Mesenteric fat pad (tissue), 1 donor: Measurements from ENCODE around the gene KCNQ2. TPM values are rescaled to one million over a fixed set of nuclear protein-coding genes. Genes with fewer than 3 reads are reported as not detected.

ENCODE experiments used
- DNase-seq: peaks from one replicate; pipeline ENCODE4 v3.0.0-alpha.2; 2020; ENCODE audit warnings: low spot score
- total RNA-seq: library from RNA; stranded (reverse); fragmentation: NEBNext Ultra II Directional; extraction: Animal tissue kit (Norgen Biotek cat#: 25700); gene quantifications from one replicate; pipeline ENCODE4 v1.2.1, GENCODE V29; 2021
- donor health status: DM: yes; HTN: yes; CAD: no.

KCNQ2 gene
- total RNA-seq, 1 donor from 2014 or later, result not detected

DNA sequence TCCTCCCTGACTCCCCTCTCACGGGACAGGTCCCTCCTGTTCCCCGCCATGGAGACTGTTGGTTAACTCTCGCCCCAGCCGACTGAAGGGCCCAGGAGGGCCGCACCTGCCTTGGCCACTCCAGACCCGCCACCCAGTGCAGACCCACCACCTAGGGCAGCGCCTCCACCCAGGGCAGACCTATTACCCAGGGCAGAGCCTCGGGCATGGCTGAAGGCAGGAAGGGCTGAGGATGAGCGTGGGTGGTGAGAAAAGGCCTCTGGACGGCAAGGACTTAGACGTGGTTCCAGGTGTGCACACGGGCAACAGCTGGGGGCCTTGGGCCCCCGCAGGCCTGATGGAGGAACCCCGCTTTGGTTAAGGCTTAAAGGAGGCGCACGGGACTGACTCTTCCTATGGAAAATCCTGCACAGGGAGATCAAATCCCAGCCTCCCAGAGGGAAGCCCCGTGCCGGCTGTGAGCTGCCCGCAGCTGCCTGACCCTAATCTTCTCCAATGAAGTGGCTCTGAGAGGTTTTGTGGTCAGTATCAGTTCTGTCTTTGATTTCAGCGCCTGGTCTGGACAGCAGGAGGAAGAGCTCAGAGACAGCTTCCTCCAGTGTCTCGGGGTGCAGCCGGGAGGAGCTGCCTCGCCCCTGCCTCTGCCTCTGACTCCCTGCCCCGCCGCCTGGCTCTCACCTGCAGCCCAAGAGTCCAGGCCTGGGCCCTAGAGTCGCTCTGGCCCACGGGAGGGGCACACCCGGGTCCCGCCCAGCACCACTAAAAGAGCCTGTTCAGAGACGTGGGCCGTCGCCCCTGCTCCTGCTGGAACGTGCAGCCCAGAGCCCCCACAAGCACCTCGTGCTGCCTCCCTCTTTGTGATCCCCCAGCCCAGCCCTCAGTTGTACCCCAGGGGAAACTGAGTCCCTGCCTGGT lies 99.2 kb downstream of the KCNQ2 start:
- no peak for DNase-seq

DNA sequence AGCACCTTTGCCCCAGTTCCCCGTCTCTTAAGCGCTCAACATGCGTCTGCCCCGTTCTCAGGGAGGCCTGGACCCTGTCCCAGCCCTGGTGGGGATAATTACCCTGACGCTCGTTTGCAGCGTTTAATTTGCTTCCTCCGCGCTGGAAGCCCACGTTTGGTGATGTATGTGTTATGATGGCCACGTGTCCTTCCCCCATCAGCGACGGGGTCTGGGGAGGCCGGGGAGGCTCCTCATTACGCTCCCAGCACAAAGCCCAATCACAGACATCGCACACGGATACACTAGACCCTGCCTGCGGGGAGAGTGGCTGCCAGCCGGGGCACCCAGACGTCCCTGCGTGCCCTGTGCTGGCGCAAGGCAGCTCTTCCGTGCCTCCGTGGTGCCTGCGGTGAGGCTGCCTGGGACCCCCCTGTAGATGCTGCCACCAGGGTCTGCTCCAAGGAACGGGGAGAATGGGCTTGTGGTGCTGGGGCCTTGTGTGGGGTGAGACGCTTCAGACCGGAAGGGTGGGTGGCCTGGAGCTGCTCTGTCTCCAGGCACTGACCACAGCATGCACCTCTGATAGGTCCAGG lies 101.1 kb downstream of the KCNQ2 start:
- no peak for DNase-seq

DNA sequence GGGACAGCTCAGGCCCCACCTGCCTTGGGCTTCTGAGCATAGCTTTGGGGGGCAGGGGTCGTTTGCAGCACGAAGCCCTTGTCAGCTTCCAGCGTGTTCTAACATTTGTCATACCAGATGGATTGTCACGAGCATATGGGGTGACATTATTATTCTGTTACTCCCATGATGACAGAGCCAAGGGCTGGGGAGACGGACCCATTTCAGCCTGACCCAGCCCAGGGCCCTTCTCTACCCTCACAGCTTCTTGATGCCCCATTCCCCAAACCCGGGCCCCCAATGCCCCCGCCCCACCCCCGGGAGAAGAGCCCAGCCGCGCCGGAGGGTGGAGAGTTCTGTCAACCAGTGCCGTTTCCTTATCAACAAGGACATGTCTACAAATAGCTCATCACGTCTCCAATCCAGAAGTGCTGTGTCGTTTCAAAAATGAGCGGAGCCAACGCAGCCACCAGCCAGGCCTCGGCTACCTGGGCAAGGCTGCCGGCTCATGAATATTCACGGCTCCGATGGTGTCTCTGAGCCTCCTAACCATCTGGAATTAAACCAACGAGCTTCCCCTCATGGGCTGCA lies 101.8 kb downstream of the KCNQ2 start:
- no peak for DNase-seq

DNA sequence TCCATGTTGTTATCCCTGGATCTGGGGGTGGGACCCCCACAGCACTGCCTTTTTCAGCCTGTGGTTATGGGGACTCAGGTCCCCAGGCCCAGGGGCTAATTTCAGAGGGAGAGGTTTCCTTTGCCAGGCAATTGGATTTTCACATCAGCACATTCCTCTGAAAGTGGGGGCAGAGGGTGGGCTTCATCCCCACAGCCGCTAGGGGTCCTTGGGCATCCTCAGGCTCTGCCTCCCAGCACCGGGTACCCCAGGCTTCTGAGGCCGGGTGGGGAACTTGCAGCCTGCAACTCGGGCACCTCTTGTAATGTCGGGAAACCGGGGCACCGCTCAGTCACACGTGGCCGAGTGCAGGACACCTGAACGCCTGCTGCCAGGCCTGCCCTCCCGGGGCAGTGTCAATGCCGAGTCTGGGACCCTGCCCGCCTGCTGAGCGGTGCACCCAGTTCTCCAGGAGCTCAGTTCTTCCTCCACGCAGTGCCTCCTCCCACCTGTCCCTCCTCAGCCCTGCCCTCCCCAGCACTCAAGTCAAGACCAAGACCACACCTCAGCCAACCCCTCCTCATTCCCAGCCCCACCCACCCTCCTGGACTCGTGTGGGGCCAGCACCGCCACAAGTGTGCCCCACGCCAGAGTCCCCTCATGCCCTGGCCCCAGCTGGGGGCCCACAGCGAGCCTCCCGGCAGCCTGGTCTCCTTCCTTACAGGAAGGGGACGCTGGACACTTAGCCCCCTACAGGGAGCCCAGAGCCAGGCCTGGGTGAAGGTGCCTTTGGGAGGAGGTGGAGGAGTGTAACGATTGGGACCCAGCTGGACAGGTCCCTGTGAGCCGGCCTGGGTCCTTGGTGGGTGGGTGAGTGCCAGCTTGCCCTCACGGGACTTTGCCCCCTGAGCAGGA lies 102.5 kb downstream of the KCNQ2 start:
- no peak for DNase-seq

DNA sequence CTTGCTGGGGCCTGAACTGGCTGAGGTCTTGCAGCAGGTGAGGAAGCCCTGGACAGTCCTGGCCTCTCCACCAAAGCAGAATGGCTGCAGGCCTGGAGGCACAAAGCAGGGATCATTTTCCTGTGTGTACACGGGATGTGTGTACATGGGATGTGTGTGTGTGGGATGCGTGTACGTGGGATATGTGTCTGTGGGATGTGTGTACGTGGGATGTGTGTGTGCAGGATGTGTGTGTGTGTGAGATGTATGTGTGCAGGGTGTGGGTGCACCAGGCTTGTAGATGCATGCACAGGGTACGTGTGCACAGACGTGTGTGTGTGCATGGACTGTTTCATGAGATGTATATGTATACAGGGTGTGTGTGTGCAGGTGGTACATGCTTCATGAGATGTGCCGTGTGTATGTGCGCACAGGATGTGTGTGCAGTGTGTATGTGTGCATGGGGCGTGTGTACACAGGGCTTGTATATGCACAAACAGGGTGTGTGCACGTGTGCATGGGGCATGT lies 103.4 kb downstream of the KCNQ2 start:
- no peak for DNase-seq

DNA sequence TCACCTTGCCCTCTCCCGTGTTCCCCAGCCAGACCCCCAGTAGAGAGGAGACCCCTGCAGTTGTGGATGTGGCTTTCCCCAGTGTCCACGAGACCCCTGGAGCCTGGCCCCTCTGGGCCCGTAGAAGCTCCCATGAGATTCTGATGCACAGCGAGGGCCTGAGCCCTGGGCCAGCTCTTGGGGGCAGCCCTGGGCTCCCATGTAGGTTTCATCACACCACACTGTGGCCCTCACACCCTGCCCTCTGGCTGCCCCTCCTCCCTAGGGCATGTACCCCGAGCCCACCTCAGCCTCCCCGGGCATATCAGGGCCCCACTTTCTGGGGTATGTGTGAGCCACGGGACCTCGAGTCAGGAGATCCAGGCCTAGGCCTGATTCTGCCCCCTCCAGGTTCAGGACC lies 104.3 kb downstream of the KCNQ2 start:
- no peak for DNase-seq

DNA sequence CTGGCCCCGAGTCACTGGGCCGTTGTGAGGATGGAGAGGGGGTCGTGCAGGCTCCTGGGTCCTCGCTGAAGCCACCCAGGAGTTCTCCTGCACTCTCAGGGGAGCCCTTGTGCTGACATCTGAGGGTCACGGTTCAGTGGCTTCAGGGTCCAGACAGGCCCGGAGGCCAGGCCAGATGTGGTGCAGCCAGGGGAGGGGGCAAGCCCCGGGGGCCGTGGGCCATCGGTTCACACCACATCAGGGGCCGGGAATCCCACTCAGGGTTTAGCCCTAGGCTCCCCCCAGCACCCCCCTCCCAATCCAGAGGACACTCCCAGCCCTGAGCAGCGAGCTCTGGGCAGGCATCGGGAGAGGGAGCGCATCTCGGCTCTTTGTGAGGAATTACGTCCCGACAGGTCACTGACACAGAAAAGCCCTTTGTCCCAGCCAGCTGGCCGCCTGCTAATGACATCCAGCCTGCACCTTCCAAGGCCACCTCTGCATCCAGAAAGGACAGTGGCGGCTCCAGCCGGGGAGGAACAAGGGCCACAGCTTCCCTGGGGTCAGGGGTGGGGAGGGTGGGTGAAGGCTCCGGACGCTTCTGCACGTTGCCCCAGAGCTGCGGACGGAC lies 104.9 kb downstream of the KCNQ2 start:
- no peak for DNase-seq

DNA sequence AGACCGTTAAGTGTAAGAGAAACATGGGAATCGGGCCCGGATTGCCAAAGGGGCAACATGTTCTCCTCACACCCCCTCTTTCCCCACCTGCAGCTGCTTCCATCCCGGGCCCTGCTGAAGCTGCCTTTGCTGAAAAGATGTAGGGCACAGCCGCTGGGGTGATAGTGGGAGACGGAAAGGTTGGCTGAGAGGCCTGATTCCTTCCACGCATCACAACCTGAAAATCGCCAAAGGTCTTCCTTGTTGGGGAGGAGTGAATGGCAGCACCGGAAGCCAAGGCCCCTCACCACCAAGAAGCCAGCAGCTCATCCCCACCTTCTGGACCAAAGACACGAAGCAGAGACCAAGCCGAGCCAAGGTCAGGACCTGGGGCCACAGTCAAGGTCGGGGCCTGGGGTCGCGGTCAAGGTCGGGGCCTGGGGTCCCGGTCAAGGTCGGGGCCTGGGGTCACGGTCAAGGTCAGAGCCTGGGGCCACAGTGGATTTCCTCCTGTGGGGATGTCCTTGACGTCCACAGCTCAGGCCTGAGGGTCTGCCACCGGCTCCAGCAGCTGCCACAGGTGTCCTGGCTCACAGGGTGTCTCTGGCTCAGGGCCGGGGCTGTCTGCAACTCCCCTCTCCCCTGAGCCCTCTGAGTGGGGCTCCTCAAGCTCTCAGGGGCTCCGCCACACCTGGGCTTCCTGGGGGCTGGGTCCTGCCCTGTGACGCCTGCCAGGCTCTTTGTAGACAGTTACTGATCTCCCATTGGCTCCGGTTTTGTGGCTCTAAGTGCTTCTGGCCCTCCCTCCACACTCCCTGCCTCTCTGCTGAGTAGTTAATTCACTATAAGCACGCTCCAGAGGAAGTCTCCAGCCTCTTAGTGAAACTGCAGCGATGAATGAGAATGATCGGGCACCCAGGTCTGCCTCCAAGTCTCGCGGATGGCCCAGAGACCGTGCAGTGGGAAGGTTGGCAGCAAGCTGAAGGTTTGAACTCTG lies 105.8 kb downstream of the KCNQ2 start:
- DNase-seq, result no peak

DNA sequence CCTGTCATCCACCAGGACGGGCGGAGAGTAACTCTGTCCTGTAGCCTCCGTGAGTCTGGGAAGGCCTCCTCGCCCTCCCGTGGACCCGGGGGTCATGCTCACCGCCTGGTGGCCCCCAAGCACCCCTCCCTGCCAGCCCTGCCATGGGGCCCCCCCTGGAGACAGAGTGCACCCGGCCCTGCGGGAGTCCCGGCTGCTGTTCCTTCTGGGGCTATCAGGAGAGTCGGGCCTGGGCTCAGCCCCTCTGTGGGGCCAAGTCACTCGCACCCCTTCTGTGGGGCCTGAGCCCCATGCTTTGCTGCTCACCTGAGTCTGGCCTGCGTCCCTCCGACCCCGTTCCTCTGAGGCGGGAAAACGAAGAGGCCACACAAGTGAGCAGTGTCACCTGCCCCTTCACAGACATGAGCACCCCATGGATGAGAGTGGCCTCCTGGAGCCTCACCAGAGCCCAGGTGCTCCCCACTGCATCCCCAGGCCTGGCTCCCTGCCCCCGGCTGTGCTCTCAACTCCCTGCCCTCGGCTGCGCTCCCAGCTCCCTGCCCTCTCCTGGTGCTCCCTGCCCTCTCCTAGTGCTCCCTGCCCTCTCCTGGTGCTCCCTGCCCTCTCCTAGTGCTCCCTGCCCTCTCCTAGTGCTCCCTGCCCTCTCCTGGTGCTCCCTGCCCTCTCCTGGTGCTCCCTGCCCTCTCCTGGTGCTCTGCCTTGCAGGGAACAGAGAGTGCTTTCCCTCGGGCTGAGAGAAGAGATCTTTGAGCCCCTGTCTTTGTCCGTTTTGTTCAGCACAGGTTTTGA lies 106.7 kb downstream of the KCNQ2 start:
- DNase-seq, result no peak

DNA sequence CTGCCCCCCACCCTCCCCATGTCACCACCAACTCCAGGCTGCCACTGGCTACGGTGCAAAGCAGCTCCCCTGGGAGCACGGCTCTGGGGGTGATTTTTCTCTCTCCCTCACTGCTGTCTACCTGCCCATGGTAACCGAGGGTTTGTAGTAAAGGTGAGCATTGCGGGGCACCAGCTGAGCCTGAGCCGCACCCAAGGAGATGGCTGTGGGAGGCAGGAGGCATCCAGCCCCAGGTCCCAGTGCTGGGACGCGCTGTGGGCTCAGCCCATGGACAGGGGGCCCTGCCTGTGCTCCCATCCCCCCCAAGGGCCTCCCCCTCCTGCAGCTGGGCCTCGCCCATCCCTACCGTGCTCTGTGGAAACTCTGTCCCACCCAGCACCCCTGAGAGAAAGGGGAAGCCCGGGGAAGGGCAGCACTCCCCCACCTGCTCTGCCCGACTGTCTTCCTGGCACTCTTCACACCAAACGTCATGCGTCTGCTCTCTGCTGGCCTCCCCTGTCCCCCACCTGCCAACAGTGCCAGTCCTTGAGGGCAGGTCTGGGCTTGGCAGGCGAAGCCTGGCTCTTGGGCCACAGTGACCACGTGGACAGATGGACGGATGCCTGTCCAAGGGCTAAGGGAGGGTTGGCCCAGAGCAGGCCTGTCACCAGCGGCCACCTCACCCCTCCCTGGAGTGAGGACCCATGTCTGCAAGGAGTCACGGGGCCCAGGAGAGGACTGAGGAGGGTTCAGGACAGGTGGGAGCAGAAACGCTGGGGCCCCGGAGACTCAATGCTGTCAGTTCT lies 107.5 kb downstream of the KCNQ2 start:
- no peak for DNase-seq

DNA sequence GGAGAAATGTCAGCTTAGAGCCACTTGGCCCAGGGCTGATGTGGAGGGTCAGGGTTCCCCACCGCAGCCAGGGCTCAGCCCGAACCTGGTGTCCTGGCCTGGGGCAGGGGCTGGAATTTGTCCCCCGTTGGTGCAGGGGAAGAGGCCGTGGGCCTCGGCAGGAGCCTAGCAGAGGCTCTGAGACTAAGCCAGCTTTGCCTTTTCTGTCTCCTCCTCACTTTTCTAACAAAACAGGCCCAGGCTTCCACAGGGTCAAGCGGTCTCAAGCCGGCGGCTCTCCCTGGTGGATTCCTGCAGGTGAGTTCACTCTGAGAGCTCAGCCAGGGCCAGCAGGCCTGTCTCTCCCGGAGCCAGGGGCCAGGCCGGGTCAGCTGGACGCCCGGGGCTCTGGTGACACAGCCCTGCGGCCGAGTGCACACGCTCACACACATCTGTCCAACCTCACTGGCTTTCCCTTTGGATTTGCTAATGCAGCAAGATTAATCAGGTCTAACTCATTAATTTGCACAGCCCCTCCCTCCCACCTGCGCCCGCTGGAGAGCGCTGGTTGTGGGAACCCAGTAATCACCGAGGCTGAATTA lies 108.4 kb downstream of the KCNQ2 start:
- DNase-seq, result no peak

DNA sequence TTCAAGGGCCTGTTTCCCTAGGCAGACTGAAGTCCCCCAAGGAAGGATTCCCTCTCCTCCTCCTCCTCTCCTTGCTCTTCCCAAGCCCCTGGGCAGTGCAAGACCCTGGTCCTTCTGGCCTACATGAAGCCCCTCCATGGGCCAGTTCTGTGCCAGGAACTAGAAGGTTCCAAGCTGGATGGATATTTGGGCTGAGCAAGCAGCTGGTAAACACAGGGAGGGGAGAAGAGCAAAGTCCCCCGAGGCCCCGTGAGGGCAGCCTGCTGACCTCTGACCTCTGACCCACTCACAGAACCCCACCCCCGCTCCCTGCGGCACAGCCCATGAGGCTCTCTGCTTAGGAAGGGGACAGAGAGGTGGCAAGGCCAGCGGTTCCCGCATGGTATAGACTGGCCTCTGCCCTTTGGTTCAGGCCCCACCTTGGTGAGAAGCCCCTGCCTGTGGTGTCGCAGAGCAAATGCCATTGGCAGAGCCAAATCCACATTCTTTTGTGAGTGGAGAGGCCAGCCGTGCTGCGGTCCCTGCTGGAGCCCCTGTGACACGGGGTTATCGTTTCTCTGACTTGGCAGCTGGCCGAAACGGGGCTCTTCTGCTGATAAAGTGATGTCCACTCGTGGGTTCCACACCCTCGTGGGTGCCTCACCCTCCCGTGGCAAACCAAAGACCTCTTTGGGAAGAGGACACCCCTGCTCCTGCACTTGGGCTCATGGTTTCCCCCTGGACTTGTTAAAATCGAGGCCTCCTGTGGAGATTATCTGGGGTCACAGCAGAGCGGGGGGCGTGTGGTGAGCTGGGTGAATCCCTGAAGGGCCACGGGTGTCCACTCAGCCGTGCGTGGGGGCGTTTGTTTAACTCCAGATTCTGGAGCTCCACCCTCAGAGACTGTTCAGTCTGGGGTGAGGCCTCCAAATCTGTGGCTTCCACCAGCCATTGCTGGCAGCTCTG lies 109.2 kb downstream of the KCNQ2 start:
- DNase-seq, result no peak

DNA sequence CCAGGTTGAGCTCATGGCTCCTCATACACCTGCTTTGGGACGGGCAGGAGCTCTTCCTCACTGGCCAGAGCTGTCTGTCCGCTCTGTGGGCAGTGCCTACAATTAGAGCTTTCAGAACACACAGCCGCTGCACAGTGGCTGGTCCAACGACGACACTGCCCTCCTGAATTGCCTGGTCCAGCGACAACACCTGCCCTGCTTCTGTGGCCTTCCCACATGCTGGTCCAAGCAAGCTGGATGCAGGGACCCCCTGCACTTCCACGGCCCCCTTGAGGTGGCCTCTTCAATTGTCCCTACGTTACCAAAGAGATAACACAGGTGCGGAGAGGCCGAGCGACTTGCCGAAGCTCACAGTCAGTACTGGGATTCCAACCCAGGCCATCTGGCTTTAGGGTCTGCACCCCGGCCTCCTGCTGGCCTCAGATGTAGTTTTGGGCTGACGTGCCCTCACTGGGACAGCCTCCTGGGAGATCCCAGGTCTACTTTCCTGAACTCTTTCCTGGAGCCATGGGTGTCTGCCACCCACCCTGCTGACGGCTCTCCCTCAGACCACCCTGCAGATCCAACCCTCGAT lies 109.9 kb downstream of the KCNQ2 start:
- DNase-seq, result no peak

DNA sequence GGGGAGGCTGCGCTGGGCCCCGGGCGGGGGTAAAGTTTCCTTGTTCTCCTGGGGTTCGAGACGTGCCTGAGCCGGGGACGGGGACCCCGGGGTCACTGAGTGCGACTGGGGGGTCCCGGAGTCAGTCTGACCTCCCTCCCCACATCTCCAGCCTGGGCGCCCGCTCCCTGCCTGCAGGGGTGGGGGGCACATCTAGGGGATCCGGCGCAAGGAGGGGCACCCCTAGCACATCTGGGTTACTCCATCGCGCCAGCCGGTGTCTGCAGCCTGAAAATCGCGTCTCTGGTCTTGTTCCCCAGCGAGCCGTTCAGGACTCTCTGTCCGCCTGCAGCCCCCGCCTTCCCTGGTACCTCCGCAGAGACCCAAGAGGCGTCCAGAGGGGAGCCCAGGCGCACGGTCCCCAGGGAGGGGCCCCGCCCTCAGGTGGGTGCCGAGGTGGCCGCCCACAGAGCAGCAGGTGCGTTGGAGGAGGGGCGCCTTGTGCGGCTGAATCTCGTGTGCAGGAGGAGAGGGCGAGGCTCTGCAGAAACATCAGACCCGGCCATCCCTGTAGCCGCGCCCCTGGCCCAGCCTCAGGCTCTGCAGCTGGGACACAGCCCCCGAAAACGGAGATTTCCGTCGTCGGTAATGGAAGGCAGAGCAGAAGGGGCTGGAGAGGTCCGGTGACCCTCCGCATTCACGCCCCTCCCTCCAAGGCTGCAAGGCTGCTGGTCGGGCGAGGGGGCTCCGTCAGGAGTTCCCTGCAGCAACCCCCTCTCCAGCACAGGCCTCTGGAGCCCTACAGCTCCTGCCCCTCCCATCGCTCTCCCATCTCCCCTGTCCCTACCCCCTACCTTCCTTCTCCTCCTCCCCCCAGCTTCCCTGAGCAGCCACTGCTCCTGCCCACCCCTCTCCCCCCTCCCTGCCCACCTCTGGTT lies 110.7 kb downstream of the KCNQ2 start:
- no peak for DNase-seq
